GM21515 (cell line): ENCODE results near the gene SPATA17.

Experiments
- ATAC-seq: cut with Tn5 transposase; IDR thresholded peaks from one replicate; pipeline ENCODE4 v1.9.1; 2021; ENCODE audit not compliant: unreplicated experiment

SPATA17 gene

DNA sequence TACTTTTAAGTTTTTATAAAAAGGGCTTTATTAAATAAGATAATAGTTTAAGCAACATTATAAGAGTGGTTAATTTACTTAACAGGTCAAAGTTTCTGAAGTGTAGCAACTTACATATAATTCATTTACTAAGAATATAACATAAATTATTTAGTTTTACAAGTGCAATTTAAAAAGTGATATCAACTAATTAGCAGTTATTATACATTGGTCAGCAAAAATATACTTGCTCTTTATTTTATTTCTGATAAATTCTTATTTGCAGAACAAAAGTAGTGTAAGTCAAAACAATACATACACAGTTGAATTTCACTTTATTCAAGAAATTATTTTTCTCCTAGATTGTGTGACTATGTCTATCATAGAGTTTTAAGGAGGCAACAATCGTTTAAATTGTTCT lies 215.6 kb downstream of the SPATA17 start:
- no peak for ATAC-seq

DNA sequence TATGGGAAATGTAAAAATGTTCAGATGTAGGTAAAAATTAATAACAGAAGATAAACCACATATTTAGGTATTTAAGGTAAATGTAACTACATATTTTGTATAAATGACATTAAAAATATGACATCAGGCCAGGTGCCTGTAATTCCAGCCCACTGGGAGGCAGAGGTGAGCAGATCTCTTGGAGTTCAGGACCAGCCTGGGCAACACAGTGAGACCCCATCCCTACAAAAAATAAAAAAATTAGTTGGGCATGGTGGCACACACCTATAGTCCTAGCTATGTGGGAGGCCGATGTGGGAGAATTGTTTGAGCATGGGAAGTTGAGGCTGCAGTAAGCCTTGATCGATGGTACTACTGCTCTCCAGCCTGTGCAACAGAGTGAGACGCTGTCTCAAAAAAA lies 216.5 kb downstream of the SPATA17 start:
- no peak for ATAC-seq

DNA sequence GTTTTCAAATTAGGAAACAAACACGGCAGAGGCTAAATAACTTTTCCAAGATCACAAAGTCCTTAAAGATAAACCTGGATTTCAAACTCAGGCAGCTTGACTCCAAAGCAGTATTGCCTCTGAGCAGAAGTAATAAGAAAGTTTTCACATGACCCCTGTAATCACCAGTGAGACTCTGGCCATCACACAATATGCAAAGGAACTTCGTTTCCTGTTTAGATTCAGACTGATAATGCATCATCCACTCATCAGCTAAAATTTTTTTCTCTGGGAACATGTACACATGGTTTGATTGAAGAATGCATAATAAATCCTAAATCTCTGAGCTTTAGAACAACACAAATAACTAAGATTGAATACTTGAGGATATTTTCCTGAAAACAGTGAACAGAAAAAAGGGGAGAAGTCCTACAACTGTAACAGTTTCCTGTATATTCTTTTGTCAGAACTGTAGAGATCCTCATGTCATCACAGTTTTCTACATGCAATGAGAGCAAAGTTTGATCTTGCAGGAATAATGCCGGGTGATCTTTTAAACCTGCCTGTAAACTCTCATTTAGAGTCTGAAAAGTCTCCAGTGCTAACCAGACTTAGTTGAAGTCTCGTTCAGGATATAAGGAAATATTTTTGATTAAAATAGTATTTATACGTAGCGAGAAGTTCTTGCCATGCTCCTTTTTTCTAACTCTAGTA lies 225.3 kb downstream of the SPATA17 start:
- ATAC-seq, result no peak

DNA sequence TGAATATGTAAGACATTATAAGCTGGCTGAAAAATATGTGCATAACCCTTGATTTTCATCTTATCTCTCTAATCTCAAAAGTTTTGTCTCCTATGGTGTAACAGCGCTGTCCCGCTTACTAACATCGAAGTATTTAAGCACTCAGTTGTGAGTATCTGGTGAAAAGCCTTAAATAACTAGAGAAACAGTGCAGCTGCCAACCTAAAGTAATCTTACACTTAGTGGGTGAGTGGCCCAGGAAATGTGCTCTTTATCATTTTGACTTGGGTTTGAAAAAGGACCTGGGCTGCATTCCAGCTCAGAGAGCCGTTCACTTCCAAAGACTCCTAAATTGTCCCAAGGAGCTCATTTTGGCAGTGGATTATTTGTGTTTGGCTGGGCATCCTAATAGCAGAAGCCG lies 225.9 kb downstream of the SPATA17 start:
- no peak for ATAC-seq

DNA sequence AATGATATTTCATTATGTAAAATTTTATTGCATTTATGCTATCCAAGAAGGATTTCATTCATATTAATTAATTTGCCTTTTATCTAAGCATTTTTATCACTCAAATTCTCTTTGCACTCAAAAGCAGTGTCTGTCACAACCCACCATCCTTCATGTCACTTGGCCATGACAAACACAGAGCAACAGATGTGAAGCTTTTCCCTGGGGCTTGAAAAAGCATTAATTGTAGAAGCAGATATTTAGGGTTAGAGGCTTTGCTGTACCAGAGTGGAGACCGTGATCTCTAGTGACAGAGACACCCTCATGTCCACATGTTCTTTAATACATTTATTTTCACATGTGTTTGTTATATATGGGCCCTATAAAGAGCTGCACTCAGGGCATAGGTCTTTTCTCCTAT lies 230.5 kb downstream of the SPATA17 start:
- no peak for ATAC-seq

DNA sequence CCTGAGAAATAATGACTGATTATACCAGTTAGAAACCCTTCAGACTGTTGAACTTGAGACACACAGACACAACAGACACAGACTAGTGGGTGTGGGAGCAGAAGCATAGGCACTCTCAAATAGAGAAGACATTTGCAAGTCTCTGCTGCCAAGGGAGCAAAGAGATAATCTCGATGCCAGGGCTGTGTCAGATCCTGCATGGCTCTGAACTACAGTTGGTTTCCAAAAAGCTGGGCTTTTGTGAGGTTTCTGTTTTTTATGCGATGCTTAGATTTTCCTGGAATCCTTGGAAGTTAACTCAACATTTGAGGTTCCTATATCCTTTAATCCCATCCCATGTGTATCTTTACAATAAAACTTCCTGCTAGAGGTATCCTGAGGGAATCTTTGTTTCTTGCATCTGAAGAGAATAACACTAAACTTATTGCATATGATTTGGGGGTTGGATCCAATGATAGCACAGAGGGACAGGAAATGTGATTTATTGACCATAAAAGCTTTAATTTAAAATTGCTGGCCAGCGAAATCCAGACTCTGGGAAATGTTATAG lies 236.4 kb downstream of the SPATA17 start:
- ATAC-seq, result no peak

DNA sequence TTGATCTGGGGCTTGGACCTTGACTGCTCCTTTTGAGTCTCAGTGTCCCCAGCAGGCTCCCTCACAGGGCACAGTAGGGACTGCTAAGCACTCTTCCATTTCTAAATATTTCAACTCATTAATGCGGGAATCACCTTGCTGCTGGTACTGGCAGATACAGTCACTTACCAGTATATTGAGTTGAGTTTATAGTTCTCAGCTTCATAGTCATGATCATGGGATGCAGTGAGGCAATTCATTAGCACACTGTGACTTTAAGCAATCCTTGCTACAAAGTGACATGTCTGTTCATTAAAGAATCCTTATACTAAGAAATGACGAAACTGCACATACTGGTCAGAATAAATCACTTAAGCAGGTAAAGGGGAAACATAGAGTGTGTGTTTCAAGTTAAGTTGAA lies 240.8 kb downstream of the SPATA17 start:
- ATAC-seq, result no peak

DNA sequence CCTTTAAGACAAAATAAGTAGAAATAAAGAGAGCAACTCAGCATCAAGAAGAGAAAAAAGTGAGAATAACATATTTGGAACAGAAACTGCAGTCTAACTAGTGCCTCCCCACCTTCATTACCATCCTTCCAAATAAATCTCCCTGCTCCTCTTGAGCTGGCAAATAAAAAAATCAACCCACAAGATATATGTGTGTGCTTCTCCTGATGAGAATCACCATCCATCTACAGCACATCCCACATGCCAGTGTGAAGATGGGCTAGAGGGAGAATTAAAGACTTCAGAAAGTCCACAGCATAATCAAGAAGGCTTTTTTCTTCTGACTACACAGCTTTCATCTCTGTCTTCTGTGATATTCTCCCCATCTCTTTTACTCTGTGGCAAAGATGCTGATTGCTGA lies 244.1 kb downstream of the SPATA17 start:
- no peak for ATAC-seq

DNA sequence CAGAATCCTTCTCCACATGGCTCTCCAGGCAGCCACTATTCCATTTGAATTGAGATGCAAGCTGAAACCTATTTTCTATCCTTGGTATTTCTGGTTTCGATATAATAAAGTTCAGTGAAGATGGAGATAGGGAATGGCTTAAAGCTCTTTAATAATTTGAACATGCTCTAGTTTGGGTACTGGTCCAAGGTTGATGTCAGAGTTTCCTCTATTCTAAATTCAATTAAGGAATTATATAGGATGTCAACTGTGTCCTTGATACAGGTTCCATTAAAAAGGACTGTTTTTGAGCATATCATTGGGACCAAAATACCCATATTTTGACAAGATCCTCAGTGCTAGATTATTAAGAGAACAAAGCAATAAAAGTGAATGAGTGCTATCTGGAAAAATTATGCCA lies 245.3 kb downstream of the SPATA17 start:
- no peak for ATAC-seq

DNA sequence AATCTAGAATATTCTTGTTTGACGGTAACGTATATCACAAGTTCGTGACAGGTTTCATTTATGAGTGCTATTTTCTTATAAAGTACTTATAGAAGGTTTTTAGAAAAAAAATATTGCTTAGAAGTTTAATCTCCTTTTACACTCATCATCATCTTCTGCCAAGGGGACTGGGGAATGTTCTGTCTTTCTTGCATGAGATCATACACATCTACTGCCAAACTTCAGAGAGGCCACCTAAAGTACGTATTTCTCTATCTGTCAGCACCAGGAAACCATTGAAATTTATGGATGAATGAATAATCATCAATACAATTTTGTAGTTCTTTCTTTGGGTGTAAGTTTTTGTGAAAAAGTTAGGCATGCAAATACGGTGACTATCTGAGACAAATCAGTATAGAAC lies 245.8 kb downstream of the SPATA17 start:
- ATAC-seq, result no peak

DNA sequence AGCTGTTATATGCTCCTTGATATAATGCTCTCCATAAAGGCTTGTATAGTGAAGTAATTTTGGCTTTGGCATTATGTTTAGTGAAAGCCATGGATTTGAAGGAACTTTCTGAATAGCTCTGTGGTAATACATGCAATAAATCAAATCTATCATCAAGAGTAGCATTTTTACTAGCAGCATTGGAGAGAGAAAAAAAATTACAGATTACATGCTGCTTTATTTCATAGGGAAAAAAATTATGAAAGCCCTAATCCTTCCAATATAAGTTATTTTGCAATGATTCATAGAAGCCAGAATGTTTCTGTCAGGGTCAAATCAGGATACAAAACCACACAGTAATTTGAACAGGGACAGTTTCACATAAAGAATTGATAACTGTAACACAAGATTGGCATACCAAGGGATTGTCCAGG lies 250.0 kb downstream of the SPATA17 start:
- ATAC-seq, result no peak

DNA sequence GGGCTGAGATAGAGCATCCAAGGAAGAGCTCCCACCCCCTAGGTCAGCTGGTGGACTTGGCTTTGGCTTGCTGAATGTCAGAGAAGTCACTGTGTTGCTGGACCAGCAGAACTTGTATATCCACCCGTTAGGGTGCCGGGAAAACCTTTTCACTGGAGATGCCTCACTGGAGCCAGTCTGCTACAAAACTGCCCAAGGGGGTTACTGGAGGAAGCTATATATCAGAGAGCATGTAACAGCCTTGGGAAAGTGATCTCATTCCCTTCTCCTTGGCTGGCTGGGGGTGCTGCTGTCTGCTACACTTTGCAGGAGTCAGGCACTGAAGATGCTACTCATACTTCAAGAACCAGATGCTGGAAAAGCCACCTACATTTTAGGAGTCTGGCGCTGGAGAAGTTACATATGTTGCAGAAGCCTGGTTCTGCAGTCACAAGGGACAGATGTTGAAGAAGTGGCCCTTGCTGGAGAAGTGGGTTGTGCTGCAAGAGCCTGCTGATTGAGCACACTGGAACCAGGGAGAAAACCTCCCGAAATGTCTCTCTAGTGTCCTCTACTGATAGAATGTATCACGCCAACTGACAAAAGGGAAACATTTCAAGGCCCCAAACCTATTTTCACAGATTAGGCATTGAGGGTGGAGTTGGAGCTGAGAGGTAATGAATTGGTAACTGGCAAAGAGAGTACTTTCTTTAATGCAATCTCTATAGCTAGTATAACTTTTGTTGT lies 250.6 kb downstream of the SPATA17 start:
- no peak for ATAC-seq

DNA sequence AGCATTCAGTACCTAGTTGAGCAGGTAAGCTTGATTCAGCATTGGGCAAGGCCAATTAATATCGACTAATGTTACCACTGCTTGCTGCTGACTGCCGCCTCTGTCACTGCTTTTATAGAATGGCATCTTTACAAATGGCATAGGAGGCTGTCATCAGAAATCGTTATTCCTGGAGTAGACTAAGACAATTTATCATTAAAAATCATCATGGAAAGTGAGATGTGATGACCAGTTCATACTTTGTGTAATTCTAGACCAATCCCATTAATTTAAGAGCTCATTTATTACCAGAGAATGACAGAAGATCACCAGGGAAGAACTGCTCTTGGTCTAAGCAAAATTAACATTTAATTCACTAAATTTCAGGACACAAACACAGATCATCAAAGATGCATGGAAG lies 254.0 kb downstream of the SPATA17 start:
- no peak for ATAC-seq

DNA sequence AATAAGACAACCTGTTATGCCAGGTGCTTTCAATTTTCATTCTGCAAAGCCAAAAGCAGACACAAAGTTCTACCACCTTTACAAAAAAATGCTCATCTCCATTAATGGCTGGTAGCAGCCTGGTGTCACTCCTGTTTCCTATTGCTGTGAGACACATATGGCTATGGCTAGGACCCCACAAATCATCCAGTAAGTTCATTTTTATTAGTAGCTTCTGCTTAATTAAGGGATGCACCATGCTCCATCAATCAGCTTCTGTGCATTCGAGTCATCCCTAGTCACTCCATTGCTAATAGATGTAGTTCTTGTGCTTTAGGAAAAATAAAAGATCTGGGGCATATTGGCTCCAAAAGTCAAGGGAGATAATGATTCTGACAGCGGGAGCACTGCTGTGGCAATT lies 257.2 kb downstream of the SPATA17 start:
- ATAC-seq, result no peak

DNA sequence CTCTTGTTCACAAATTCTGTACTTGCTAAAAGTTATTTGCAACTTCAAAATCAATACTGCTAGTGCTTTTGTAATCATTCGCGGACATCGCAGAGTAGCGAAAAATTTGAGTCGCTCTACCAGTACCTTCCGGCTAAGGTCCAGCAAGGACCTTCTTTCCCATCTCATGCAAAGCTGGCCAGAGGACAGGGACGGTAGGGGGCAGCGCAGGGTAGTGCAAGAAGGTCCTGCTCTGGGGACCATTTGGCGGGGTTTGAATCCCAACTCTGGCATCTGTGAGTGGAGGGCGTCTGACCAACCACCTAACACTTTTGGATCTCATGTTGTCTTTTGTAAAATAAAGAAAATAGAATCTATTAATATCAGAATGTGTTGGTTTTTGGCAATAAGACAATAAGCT lies 258.3 kb downstream of the SPATA17 start:
- ATAC-seq, result no peak

DNA sequence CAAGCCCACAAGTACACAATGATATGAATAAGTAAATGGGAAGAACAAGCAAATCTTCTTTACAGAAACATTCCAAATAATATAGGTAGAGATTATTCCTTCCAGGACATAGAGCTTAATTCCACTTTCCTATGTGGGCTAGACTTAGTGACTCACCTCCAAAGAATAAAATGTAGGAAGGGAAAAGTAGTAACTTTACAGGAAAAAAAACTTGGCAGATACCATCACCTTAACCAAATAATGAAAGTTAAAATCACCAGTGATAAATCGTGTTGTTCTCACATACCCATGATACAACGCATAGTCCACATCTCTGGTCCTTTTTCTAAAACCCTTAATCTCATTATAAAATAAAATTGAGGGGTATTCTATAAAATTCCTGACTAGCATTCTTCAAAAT lies 260.8 kb downstream of the SPATA17 start:
- ATAC-seq, result no peak

DNA sequence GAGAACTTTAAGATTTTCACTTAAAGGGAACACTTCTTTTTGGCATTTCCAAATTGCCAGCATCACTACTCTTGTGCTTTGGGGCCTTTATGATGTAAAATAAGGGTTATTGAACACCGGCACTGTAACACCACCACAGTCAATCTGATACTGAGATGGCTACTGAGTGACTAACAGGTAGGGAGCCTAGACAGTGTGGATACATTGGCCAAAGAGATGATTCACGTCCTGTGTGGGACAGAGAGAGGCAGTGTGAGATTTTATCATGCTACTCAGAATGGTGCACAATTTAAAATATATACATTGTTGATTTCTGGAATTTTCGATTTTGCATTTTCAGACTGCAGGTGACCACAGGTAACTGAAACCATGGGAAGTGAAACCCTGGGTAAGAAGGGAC lies 261.6 kb downstream of the SPATA17 start:
- no peak for ATAC-seq

DNA sequence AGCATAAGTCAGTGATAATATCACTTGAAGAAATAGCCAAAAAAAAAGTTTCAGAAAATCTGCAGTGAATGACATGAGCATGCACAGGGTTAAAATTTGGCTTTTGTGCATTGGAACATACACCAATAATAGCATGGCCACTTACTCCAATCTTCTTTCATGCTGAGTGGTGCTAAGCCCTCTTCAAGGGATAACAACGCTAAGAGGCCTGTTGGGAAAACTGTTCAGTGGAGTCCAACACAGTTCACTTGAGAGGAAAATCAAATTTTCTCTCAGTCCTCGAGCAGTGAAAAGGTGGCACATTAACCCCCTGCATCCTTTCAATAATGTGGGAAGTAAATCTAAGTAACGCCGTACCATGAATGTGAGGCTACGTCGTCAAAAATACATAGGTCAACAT lies 264.7 kb downstream of the SPATA17 start:
- no peak for ATAC-seq

DNA sequence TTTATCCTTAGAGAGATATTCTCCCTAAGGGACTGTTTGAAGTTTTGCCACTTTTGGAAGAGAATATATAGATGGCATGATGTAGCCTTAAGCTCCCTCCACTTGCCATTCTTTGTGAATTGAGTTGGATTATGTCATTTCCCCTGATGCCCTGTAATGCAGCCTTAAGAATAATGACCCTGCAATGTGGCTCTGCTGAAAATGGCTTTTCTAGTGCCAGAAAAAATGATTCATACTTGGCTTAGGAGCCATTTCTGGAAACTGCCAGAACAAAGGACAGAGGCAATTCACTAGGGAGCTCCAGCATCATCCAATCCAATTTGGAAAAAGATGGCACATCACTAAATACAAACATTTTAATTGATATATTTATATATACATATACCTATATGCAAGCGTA lies 265.3 kb downstream of the SPATA17 start:
- ATAC-seq, result no peak

DNA sequence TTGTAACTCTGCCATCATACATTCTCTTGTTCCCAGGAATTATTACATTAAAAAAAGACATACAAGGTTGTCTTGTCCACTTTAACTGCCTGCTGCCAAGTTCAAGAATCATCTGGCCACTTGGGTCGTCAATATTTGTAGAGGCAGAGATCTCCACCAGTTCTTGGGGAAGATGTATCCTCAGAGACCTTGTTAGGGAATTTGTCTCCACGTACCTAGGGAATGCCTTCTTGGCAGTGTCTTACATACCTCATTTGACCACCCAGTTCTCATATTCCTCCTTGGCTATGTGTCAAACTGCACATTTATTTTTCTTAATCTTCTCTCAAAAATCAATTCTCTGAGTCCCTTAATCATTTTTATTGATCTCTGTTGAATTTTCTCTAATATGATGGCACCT lies 266.0 kb downstream of the SPATA17 start:
- ATAC-seq, result no peak

DNA sequence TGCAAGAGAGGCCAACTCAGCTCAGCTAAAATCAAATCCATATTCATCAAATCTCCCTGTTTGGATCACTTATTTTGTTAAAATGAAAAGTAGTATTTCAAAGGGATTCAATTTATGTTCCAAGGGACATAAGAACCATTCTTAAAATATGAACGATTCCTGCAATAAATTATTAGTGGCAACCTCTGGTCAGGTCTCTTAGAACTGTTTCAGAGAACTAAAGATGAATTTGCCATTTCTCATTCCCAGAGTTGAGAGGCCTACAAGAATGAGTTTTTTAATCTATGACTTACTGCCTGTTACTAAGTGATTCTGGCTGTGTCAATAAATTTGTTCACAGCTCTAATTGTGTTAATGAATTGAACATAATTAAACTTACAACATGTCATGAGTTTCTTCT lies 268.5 kb downstream of the SPATA17 start:
- ATAC-seq, result no peak

DNA sequence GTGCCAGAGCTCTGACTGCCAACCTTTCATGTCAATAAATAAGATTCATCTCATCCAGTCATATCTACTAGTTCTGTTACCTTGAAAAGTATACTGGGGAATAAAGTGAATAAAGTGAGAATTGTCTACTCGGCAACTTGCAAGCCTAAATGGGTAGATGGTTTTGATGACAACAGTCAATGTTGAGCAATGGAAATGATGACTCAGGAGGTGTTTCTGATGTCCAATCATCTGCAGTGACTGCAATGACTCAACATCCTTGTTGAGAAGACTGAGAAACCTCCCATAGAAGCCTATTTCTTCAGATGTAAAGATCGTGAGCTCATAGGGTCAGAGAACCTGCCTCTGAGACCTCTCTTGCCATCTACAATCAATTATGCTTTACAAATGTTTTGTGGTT lies 276.4 kb downstream of the SPATA17 start:
- no peak for ATAC-seq

DNA sequence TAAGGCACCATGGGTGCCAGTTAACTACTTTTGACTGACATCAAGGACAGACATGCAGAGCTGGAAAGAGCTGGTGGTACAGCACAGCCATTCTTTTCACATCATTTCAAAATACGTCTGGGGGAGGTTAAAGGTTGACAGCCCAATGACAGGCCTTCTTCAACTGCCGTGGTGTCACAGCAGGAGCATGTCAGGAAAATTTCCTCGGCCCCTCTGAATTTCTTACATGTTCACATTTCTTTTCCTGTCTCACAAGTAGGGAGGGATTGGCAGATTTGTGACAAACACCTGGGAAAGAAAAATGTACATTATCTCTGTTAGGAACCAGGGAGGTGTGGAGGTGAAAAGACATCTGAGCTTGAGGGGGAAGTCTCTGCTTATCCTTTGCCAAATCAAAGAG lies 279.1 kb downstream of the SPATA17 start:
- no peak for ATAC-seq
